GM21423 (cell line): ENCODE results near the gene HERC2.
"Not testable (repeated sequence)": the region's sequence is repeated elsewhere in the genome, so short reads cannot be mapped to it uniquely, and the experiment has no call there.

ENCODE experiments used
- ATAC-seq: cut with Tn5 transposase; IDR thresholded peaks from one replicate; pipeline ENCODE4 v1.9.1; 2021; ENCODE audit warnings: mild to moderate bottlenecking, moderate library complexity; ENCODE audit not compliant: unreplicated experiment

The HERC2 gene

DNA sequence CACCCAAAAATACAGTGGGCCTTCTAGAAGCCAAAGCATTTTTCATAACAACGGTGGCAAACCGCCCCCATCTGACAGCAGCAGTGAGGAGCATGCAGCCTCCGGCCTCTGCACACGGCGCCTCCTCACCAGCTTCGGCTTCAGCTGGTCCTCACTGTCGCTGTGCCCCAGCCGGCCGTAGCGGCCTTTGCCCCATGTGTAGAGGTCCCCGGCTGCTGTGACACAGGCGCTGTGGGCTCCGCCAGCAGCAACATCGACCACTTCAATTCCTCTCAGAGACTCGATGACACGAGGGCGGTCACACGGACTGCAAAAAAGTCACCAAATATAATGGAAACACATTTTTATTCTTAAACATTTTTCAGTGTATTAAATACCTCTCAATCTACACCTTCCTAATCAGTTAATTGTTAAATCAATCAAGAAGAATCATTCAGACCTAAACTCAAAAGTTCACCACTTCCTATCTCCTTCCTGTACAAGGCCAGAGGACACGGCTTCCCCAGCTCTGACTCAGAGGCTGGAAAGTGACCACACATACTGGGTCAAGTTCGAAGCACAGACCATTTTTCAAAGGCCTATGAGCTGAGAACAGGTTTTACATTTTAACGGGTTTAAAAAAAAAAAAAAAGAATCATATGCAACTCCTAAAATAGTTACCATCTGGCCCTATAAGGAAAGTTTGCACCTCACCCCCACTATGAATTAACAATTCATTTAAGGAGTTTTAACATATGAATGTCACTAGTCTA lies 189.3 kb downstream of the HERC2 start:
- no peak for ATAC-seq

DNA sequence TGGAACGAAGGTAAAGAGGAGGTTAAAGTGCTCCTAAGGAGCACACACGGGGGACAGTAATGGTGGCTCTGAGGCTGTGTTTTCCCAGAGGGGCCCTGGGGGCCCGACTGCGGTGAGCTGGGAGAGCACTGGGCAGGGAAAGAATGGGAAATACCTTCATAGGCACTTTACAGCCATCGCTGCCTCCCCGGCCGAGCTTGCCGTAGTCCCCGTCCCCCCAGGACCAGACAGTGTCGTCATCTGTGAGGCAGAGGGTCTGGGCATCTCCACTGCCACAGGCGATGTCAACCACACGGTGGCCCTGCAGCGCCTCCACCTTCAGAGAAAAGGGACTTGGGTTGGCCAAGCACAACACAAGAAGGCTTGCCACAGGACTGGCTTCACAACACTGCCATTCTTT lies 190.0 kb downstream of the HERC2 start:
- ATAC-seq = no peak

- ATAC-seq = no peak
These were observed 190.6 kb downstream of the HERC2 start for GRCh38 chr15:28131400-28131799.

- no peak for ATAC-seq
These were observed 191.3 kb downstream of the HERC2 start for GRCh38 chr15:28130651-28131050.

DNA sequence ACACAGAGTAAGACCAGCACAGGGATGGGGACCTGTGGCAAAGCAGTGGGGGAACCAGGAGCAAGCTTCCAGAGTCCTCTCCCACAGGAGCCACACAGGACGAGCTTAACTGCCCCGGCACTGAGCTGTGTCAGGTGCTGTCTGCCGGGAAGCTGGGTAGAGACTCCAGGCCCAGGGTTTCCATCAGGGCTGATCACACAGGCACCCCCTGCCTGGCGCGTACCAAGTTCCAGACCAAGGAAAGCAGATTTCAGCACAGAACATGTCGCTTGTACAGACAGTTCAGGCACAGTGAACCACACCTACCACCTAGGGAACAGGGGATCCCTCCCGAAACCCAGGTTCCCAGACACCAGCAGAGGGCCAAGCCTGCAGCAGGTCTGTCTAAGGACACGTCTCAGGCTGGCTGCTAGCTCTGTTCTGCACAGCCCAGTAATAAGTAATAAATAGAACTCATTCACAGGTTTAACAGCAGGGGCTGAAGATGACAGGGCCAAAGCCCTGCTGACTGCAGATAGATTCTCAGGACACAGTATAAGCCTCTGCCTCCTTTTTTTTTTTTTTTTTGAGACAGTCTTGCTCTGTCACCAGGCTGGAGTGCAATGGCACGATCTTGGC lies 192.6 kb downstream of the HERC2 start:
- ATAC-seq = no peak

GRCh38 chr15:28128031-28128430 lies 193.9 kb downstream of the HERC2 start:
- ATAC-seq = no peak

GRCh38 chr15:28127036-28127435 lies 194.9 kb downstream of the HERC2 start:
- ATAC-seq = no peak

DNA sequence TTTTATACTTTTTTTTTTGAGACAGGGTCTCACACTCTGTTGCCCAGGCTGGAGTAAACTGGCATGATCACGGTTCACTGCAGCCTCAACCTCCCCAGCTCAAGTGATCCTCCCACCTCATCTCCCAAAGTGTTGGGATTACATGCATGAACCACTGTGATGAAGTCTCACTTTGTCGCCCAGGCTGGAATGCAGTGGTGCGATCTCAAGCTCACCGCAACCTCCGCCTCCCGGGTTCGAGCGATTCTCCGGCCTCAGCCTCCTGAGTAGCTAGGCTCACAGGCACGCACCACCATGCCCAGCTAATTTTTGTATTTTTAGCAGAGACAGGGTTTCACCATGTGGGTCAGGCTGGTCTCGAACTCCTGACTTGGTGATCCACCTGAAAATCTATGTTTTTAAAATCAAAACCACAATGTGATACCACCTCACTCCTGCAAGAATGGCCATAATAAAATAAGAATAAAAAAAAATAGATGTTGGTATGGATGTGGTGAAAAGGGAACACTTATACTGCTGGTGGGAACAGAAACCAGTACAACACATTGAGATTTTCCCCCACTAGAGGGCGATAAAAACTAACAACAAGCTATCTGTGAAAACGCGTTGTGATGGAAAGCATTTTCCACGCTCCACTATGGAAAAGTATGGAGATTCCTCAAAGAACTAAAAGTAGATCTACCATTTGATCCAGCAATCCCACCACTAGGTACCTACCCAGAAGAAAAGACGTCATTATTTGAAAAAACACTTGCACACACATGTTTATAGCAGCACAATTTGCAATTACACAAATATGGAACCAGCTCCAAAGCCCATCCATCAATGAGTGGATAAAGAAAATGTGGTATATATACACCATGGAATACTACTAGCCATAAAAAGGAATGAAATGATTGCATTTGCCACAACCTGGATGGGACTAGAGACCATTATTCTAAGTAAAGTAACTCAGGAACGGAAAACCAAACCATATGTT lies 196.0 kb downstream of the HERC2 start:
- ATAC-seq = no peak

DNA sequence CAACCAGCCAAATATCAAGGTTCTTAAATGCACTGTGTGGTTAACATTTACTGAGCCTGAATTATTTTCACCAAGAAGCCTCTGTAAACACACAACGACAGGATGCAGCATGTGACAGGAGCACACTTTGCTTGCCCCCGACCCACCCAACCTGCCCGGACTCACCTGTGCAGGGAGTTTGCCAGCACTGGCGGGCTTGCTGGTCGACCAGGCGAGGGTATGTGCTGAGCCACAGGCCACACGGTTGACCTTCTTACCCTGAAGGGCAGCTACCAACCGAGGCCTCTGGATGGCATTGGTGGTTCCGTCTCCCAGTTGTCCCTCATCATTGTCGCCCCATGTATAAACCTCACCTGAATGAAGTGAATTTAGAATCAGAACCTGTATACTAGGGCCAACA lies 197.1 kb downstream of the HERC2 start:
- ATAC-seq = no peak

DNA sequence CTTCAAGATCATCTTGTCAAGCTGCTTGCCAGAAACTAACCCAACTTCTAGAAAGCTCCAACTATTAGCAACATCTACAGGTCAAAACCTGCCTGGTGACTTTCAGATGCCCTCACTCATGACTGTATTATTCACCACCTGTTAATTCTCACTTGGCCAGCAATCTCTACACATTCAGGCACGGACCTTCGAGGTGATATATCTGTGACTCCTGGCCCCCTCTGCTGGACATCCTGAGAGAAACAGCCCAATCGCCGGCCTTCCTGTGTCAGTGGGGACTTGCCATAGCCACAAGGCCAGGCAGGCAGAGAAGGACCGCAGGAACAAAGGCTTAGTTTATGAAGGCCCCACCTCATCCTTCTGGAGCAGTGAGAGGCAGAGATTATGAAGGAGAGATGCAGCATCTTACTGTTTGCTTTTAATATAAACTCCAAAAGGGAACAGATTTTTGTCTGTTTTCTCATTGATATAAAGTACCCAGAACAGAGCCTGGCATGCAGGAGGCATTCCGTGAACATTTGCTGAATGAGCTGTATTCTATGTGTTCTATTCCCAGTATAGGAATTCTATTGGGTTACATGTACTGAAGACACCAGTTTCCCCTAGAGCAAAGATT lies 198.5 kb downstream of the HERC2 start:
- peak; percentile 58 for ATAC-seq

DNA sequence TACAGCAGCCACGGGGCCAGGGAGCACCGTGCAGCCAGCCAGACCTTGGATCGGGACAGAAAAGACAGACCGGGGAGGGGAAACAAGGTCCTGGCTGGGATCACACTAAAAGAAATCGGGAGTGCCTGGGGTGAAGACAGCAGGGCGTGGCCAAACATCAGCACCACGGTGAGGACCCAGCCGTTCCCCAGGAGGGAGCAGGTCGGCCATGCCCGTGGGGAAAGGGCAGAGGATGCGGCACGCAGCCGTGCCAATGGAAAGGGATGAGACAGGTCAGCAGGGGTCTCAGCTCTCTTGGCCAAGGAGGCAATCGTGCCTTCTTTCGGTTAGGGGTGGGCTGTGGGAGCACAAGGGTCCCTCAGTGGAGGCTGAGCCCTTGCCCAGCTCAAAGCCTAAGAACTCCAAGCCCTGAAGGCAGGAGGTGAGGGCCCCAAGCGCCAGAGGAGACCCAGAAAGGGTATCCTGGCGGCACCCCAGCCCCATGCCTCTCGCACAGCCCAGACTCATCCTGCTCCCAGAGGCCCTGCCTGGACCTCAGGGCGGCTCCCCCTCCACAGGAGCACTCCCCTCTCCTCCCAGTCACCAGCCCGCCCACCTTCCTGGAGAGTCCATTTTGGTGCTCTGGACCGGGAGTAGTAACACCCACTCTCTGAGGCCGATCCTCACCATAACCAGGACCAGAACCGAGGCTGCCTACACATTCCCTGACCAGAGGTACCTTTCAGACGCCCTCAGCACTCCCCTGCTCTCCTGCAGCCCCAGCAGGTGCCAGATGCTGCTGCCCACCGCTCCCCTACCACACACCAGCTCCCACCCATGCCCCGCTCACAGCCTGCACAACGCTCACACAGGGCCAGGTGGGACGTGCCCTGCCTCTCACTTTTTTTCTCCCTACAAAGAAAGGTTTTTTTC lies 199.7 kb downstream of the HERC2 start:
- ATAC-seq = no peak

DNA sequence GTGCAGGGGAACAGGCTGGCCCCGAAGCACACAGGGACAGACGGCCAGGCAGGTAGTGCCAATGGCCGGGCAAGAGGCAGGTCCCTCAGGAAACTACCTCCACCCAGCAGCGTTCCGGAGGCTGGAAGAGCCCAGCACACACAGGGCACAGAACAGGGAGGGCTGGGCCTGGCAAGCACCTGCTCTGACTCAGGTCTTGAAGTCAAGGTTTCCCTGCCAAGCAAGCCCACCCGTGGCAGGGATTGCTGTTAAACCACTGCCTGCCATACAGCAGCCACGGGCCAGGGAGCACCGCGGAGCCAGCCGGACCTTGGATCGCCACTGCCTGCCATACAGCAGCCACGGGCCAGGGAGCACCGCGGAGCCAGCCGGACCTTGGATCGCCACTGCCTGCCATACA lies 200.4 kb downstream of the HERC2 start:
- ATAC-seq = not testable (repeated sequence)

GRCh38 chr15:28120359-28120640 lies 201.7 kb downstream of the HERC2 start:
- ATAC-seq = no peak

DNA sequence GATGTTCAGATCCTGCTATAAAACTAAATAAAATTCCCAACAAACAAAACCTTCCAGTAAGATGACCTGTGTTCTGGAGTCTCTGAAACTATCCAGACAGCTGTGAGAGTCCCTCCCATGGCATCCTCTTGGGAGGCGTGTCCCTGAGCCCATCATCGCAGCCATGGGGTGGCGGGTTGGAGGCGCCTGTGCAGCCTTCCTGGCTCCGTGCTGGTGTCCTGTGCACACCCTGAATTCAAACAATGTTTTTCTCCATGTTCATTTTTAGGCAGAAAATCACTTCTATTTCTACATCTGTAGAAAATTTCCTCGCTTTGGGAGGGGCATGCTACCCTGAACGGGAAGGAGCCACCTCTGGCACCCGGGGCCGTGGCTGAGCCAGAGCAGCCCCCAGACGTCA lies 203.4 kb downstream of the HERC2 start:
- no peak for ATAC-seq

DNA sequence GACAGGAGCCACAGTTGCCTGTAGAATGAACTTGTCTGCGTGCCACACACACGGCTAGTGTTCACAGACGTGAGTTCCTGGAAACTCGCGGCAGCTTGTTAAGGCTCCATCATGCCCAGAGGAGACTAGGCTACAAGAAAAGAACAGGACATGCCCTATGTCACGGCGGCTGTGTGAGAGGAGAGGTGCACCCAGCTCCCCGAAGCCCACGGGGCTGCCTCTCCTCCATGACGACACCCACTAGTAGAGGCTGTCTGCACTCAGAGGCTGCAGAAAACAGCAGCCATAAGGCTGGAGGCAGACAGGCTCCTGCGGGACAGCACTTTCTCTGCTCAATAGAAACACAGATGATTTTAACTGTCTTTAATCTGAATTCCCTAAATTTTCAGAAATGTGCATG lies 203.9 kb downstream of the HERC2 start:
- ATAC-seq = no peak

DNA sequence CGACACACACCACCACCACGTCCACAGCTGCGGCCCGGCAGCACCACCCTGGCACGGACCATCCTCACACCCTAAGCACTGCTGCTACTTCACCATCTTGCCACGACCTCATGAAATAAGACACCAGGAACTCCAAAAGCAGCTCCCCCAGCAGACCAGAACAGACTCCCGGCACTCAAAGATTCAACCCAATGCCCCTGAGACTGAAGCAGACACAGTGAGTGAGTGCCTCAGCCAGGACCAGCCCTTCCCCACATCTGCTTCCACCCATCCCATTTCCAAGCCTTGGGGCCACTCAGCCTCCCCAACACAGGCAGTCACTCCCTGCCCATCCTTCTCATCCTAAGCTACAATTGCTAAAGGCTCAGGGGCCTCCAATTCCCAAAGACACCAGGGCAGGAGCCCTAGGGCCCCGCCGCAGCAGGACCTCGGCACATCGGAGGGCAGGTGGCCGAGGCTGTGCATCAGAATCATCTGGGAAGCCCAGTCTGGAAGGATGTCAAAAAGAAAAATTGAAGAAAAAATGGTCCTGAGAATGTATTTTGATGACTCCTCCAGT lies 204.5 kb downstream of the HERC2 start:
- no peak for ATAC-seq

- no peak for ATAC-seq
These were observed 205.2 kb downstream of the HERC2 start for GRCh38 chr15:28116521-28117431.

- no peak for ATAC-seq
These were observed 206.1 kb downstream of the HERC2 start for GRCh38 chr15:28115871-28116270.
